ENCODE data around the gene EIF1AD.

EIF1AD gene

DNA sequence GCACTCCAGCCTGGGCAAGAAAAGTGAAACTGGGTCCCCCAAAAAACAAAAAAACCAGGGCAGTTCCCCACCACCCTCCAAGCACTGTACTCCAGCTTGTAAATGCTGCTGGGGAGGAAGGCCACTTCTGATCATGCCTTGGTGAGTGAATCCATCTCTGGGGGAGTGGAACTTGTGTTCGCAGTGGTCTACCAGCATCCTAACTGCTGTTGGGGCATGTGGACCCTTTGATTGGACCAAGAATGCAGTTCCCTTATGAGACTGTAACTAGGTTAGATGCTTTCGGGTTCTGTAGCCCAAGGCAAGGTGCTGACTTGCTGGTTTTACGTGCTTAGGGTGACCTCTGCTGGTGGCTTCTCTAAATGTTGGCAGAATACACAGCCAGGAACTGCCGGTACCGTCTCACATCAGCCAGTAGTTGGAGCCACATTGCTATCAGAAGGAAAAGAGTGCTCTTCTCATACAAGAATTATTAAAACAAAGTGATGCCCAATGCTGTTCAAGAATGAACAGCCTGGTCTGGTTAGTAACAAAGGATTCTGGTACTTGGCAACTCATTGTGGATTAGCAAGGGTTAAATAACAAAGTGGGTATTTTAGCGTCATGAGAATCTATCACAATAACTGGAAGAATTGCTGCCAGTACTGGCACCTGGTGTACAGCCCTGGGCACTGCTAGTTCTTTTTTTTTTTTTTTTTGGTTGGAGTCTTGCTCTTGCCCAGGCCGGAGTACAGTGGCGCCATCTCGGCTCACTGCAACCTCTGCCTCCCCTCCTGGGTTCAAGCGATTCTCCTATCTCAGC, 13.0 kb downstream of the EIF1AD start:
- TF ChIP-seq FOXP2 (optimal IDR thresholded peaks at IDR 0.05; ENCODE audit: borderline replicate concordance, extremely low read depth, extremely low read length, insufficient read depth) (no peak), POLR2AphosphoS5 (IDR thresholded peaks at IDR 0.05; ENCODE audit: low read depth, low read length) (no peak), TAF1 (IDR thresholded peaks at IDR 0.05; ENCODE audit: borderline replicate concordance, insufficient read depth, low read length) (no peak)

DNA sequence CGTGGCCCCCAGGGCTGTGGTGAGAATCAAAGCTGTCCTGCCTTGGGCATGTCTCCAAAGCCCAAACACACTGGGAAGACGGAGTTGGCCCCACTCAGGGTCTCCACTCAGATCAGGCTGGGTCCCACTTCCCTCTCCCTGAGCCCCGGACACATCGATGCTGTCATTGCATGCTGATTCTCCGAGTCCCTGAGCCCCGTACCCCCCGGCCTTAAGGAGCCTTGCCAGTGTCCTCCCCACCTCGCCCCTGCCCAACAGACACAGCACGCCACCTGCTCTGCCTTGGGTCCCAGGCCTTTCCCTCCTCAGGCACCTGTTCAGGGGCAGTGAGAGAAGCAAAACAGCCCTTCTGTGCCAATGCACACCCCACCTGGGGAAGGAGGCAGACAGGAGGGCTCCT, 14.6 kb downstream of the EIF1AD start:
- TF ChIP-seq TAF1 (IDR thresholded peaks at IDR 0.05; ENCODE audit: borderline replicate concordance, insufficient read depth, low read length) (no peak), FOXP2 (optimal IDR thresholded peaks at IDR 0.05; ENCODE audit: borderline replicate concordance, extremely low read depth, extremely low read length, insufficient read depth) (no peak), POLR2AphosphoS5 (IDR thresholded peaks at IDR 0.05; ENCODE audit: low read depth, low read length) (no peak), SIN3A (IDR thresholded peaks at IDR 0.05; ENCODE audit: borderline replicate concordance, insufficient read depth, low read length) (no peak)
- TF ChIP-seq, protein P1, sequence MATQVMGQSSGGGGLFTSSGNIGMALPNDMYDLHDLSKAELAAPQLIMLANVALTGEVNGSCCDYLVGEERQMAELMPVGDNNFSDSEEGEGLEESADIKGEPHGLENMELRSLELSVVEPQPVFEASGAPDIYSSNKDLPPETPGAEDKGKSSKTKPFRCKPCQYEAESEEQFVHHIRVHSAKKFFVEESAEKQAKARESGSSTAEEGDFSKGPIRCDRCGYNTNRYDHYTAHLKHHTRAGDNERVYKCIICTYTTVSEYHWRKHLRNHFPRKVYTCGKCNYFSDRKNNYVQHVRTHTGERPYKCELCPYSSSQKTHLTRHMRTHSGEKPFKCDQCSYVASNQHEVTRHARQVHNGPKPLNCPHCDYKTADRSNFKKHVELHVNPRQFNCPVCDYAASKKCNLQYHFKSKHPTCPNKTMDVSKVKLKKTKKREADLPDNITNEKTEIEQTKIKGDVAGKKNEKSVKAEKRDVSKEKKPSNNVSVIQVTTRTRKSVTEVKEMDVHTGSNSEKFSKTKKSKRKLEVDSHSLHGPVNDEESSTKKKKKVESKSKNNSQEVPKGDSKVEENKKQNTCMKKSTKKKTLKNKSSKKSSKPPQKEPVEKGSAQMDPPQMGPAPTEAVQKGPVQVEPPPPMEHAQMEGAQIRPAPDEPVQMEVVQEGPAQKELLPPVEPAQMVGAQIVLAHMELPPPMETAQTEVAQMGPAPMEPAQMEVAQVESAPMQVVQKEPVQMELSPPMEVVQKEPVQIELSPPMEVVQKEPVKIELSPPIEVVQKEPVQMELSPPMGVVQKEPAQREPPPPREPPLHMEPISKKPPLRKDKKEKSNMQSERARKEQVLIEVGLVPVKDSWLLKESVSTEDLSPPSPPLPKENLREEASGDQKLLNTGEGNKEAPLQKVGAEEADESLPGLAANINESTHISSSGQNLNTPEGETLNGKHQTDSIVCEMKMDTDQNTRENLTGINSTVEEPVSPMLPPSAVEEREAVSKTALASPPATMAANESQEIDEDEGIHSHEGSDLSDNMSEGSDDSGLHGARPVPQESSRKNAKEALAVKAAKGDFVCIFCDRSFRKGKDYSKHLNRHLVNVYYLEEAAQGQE (IDR thresholded peaks at IDR 0.05; ENCODE audit: insufficient read depth in 1 of 2, low read depth in 2 of 2, low read length in 2 of 2) = no peak

DNA sequence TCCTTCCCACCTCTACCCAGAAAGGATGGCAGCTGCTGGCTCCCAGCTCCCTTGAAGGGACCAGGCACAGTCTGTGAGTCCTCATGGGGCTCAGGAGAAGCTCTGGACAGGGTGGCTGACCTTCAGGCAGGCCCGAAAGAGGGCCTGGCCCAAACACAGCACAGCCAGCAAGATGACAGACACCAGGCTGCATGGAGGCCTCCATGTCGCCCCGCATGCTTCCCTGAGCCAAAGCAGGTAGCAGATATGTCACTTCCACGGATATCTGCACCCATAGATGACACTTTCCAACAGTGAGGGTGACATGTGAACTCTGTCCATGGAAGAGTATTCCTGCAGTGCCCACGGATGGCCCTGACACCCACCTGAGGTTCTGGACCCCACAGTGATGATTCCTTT, 18.4 kb downstream of the EIF1AD start:
- TF ChIP-seq SIN3A (IDR thresholded peaks at IDR 0.05; ENCODE audit: borderline replicate concordance, insufficient read depth, low read length) (no peak), FOXP2 (optimal IDR thresholded peaks at IDR 0.05; ENCODE audit: borderline replicate concordance, extremely low read depth, extremely low read length, insufficient read depth) (no peak), POLR2AphosphoS5 (IDR thresholded peaks at IDR 0.05; ENCODE audit: low read depth, low read length) (no peak), TAF1 (IDR thresholded peaks at IDR 0.05; ENCODE audit: borderline replicate concordance, insufficient read depth, low read length) (no peak)
- TF ChIP-seq, protein P1 (IDR thresholded peaks at IDR 0.05; ENCODE audit: insufficient read depth in 1 of 2, low read depth in 2 of 2, low read length in 2 of 2) = no peak

DNA sequence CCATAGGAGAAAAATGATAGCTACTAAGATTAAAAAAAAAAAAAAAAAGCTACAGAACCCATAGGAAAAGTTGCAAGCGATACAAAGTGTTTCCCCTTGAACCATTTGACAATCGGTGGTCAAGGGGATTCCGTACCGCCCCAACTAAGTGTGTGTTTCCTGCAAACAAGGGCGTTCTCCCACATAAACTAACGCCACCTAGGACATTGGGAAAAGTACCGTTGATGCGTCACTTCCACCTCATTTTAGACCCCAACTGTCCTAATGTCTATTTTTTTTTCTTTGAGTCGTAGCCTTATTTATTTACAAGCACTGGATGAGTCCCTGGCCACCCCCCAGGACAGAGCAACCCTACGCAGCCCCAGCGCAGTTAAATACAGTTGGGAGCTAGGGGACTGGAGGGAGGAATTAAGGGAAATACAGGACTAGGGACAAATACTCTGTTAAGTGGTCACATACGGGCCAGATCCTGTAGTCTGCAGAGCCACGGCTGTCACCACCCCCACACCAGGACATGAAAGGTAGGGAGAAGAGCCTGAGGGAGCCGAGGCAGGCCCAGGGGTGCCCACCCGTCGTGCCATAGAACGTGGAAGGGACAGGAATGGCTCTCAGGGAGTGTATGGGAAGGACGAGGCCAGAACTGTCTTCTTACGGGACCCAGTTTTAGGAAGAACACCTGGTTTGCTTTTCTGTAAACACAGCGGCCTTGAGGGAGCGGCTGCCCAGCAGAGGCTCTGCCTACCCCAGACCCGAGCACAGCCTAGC, 19.0 kb downstream of the EIF1AD start:
- TF ChIP-seq TAF1 (IDR thresholded peaks at IDR 0.05; ENCODE audit: borderline replicate concordance, insufficient read depth, low read length) (no peak), FOXP2 (optimal IDR thresholded peaks at IDR 0.05; ENCODE audit: borderline replicate concordance, extremely low read depth, extremely low read length, insufficient read depth) (no peak), SIN3A (IDR thresholded peaks at IDR 0.05; ENCODE audit: borderline replicate concordance, insufficient read depth, low read length) (no peak), POLR2AphosphoS5 (IDR thresholded peaks at IDR 0.05; ENCODE audit: low read depth, low read length) (no peak)
- TF ChIP-seq, protein P1 (IDR thresholded peaks at IDR 0.05; ENCODE audit: insufficient read depth in 1 of 2, low read depth in 2 of 2, low read length in 2 of 2) = no peak

DNA sequence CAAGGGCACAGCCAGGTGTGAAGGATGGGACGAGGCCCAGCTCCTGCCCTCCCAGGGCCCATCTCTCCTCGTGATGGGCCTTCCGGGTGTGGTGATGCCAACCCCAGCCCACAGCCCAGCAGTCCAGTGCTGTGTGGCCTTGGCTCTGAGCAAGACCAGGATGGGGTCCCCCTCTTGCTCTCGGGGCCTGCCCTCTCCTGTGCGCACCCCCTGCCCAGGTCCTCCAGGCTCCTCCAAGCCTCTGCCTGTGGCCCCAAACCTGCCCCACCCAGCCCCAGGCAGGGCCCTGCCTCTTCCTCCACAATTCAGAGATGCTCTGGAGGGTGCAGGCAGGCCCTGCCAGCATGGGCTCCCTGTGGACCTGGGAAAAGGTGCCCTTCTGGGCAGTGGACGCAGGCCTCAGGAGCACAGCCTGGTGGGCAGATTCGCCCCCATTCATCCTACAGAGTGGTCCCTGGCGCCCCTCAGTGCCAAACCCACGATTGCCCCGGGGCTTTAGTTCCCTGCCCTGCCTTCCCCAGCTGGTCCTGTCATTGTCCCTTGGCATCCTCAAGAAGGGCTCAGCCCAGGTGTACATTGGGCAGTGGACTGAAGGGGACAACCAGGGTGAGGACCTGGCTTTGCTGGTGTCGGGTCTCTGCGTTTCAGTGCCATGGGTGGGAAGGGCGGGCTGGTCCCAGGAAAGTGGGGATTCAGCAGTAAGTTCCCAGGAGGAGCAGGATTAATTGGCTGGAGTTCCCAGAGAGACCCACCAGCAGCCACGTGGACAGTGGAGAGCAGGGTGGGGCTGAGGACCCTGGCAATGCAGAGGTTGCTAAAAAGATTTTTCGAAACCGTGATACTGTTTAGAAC, 19.8 kb downstream of the EIF1AD start:
- TF ChIP-seq SIN3A (IDR thresholded peaks at IDR 0.05; ENCODE audit: borderline replicate concordance, insufficient read depth, low read length) (no peak), POLR2AphosphoS5 (IDR thresholded peaks at IDR 0.05; ENCODE audit: low read depth, low read length) (no peak), FOXP2 (optimal IDR thresholded peaks at IDR 0.05; ENCODE audit: borderline replicate concordance, extremely low read depth, extremely low read length, insufficient read depth) (no peak), TAF1 (IDR thresholded peaks at IDR 0.05; ENCODE audit: borderline replicate concordance, insufficient read depth, low read length) (no peak)
- TF ChIP-seq, protein P1 (IDR thresholded peaks at IDR 0.05; ENCODE audit: insufficient read depth in 1 of 2, low read depth in 2 of 2, low read length in 2 of 2) = no peak
